ENCODE data around the gene ITIH2. TPM values are rescaled to one million over a fixed set of nuclear protein-coding genes. Genes with fewer than 3 reads are reported as not detected.
"Not testable (repeated sequence)": the region's sequence is repeated elsewhere in the genome, so short reads cannot be mapped to it uniquely, and the experiment has no call there.

Gene ITIH2
- total RNA-seq, 2 donors from 2014 or later, result not detected

- Mint-ChIP-seq H3K27ac (no peak overlapping the region), H3K4me3 (no peak overlapping the region), H3K36me3 (ENCODE audit: low read depth) (peaks cover 2% of the 10 kb centered on the region), H3K27me3 (peaks cover 26% of the 10 kb centered on the region), H3K4me1 (no peaks in the 10 kb centered on the region)
- DNase-seq (no peak), ATAC-seq (no peak)
- H3K9me3 ChIP-seq (ENCODE audit: control insufficient read depth, low read length, poor library complexity, severe bottlenecking), result no peaks in the 10 kb centered on the region
These were observed 2.2 kb downstream of the ITIH2 start for GRCh38 chr10:7705341-7705740.

GRCh38 chr10:7706534-7707073 is 3.5 kb downstream of the ITIH2 start:
- H3K36me3 Mint-ChIP-seq (ENCODE audit: low read depth), result peaks cover 2% of the 10 kb centered on the region
- no peak for DNase-seq
- peaks cover 27% of the 10 kb centered on the region for H3K27me3 Mint-ChIP-seq
- no peak overlapping the region for H3K27ac Mint-ChIP-seq
- no peaks in the 10 kb centered on the region for H3K4me1 Mint-ChIP-seq
- H3K4me3 Mint-ChIP-seq, result no peak overlapping the region
- no peaks in the 10 kb centered on the region for H3K9me3 ChIP-seq (ENCODE audit: control insufficient read depth, low read length, poor library complexity, severe bottlenecking)
- no peak for ATAC-seq

- H3K27me3 Mint-ChIP-seq, result peaks cover 32% of the 10 kb centered on the region
- no peaks in the 10 kb centered on the region for H3K9me3 ChIP-seq (ENCODE audit: control insufficient read depth, low read length, poor library complexity, severe bottlenecking)
- DNase-seq (no peak), ATAC-seq (no peak)
- H3K36me3 Mint-ChIP-seq (ENCODE audit: low read depth), result peaks cover 2% of the 10 kb centered on the region
- H3K4me1 Mint-ChIP-seq, result no peaks in the 10 kb centered on the region
- H3K27ac Mint-ChIP-seq, result no peak overlapping the region
- H3K4me3 Mint-ChIP-seq, result no peak overlapping the region
These were observed 4.0 kb downstream of the ITIH2 start for GRCh38 chr10:7707102-7707501.

- ATAC-seq (no peak), DNase-seq (no peak)
- H3K4me3 Mint-ChIP-seq, result no peak overlapping the region
- H3K4me1 Mint-ChIP-seq, result no peaks in the 10 kb centered on the region
- peaks cover 2% of the 10 kb centered on the region for H3K36me3 Mint-ChIP-seq (ENCODE audit: low read depth)
- no peaks in the 10 kb centered on the region for H3K9me3 ChIP-seq (ENCODE audit: control insufficient read depth, low read length, poor library complexity, severe bottlenecking)
- peaks cover 31% of the 10 kb centered on the region for H3K27me3 Mint-ChIP-seq
- no peak overlapping the region for H3K27ac Mint-ChIP-seq
These were observed 4.9 kb downstream of the ITIH2 start for GRCh38 chr10:7707858-7708622.

GRCh38 chr10:7708832-7709231 is 5.7 kb downstream of the ITIH2 start:
- Mint-ChIP-seq H3K27ac (no peak overlapping the region), H3K4me3 (no peak overlapping the region), H3K4me1 (no peaks in the 10 kb centered on the region), H3K27me3 (peaks cover 30% of the 10 kb centered on the region), H3K36me3 (ENCODE audit: low read depth) (peaks cover 2% of the 10 kb centered on the region)
- no peak for DNase-seq
- no peaks in the 10 kb centered on the region for H3K9me3 ChIP-seq (ENCODE audit: control insufficient read depth, low read length, poor library complexity, severe bottlenecking)
- no peak for ATAC-seq

GRCh38 chr10:7710446-7710845 is 7.3 kb downstream of the ITIH2 start:
- ATAC-seq (no peak), DNase-seq (no peak)
- Mint-ChIP-seq H3K4me3 (no peak overlapping the region), H3K27ac (no peak overlapping the region), H3K36me3 (ENCODE audit: low read depth) (peaks cover 4% of the 10 kb centered on the region), H3K27me3 (peaks cover 36% of the 10 kb centered on the region), H3K4me1 (no peaks in the 10 kb centered on the region)
- no peaks in the 10 kb centered on the region for H3K9me3 ChIP-seq (ENCODE audit: control insufficient read depth, low read length, poor library complexity, severe bottlenecking)

- H3K4me3 Mint-ChIP-seq; H3K36me3 Mint-ChIP-seq (ENCODE audit: low read depth); ATAC-seq; H3K4me1 Mint-ChIP-seq; H3K27ac Mint-ChIP-seq; H3K9me3 ChIP-seq (ENCODE audit: control insufficient read depth, low read length, poor library complexity, severe bottlenecking); DNase-seq: not testable (repeated sequence)
- peaks cover 36% of the 10 kb centered on the region for H3K27me3 Mint-ChIP-seq
These were observed 8.0 kb downstream of the ITIH2 start for GRCh38 chr10:7711075-7711474.

- H3K36me3 Mint-ChIP-seq (ENCODE audit: low read depth), result peaks cover 2% of the 10 kb centered on the region
- H3K4me1 Mint-ChIP-seq, result no peaks in the 10 kb centered on the region
- ATAC-seq, result no peak
- no peak for DNase-seq
- H3K27me3 Mint-ChIP-seq, result peaks cover 53% of the 10 kb centered on the region
- H3K27ac Mint-ChIP-seq, result no peak overlapping the region
- H3K4me3 Mint-ChIP-seq, result no peak overlapping the region
- H3K9me3 ChIP-seq (ENCODE audit: control insufficient read depth, low read length, poor library complexity, severe bottlenecking), result no peaks in the 10 kb centered on the region
These were observed 12.4 kb downstream of the ITIH2 start for GRCh38 chr10:7715515-7715914.

GRCh38 chr10:7717767-7718166 is 14.7 kb downstream of the ITIH2 start:
- no peak overlapping the region for H3K4me3 Mint-ChIP-seq
- ATAC-seq (no peak), DNase-seq (no peak)
- no peaks in the 10 kb centered on the region for H3K4me1 Mint-ChIP-seq
- H3K27me3 Mint-ChIP-seq, result peaks cover 46% of the 10 kb centered on the region
- H3K27ac Mint-ChIP-seq, result no peak overlapping the region
- no peaks in the 10 kb centered on the region for H3K9me3 ChIP-seq (ENCODE audit: control insufficient read depth, low read length, poor library complexity, severe bottlenecking)
- peaks cover 4% of the 10 kb centered on the region for H3K36me3 Mint-ChIP-seq (ENCODE audit: low read depth)

GRCh38 chr10:7718685-7719084 is 15.6 kb downstream of the ITIH2 start:
- DNase-seq, result no peak
- peaks cover 7% of the 10 kb centered on the region for H3K36me3 Mint-ChIP-seq (ENCODE audit: low read depth)
- ATAC-seq, result no peak
- no peak overlapping the region for H3K4me3 Mint-ChIP-seq
- no peak overlapping the region for H3K27ac Mint-ChIP-seq
- H3K27me3 Mint-ChIP-seq, result peaks cover 40% of the 10 kb centered on the region
- H3K9me3 ChIP-seq (ENCODE audit: control insufficient read depth, low read length, poor library complexity, severe bottlenecking), result no peaks in the 10 kb centered on the region
- H3K4me1 Mint-ChIP-seq, result no peaks in the 10 kb centered on the region

GRCh38 chr10:7720478-7720877 is 17.4 kb downstream of the ITIH2 start:
- H3K27me3 Mint-ChIP-seq, result peaks cover 33% of the 10 kb centered on the region
- no peak for DNase-seq
- H3K27ac Mint-ChIP-seq, result no peak overlapping the region
- no peak overlapping the region for H3K4me3 Mint-ChIP-seq
- no peaks in the 10 kb centered on the region for H3K4me1 Mint-ChIP-seq
- no peaks in the 10 kb centered on the region for H3K9me3 ChIP-seq (ENCODE audit: control insufficient read depth, low read length, poor library complexity, severe bottlenecking)
- no peak for ATAC-seq
- peaks cover 5% of the 10 kb centered on the region for H3K36me3 Mint-ChIP-seq (ENCODE audit: low read depth)

GRCh38 chr10:7722927-7723529 is 19.9 kb downstream of the ITIH2 start:
- no peaks in the 10 kb centered on the region for H3K4me1 Mint-ChIP-seq
- no peak for ATAC-seq

GRCh38 chr10:7734821-7735220 is 31.7 kb downstream of the ITIH2 start:
- DNase-seq (no peak), ATAC-seq (no peak)
- Mint-ChIP-seq H3K27me3 (peaks cover 19% of the 10 kb centered on the region), H3K4me1 (no peaks in the 10 kb centered on the region), H3K27ac (no peak overlapping the region), H3K4me3 (no peak overlapping the region), H3K36me3 (ENCODE audit: low read depth) (peaks cover 4% of the 10 kb centered on the region)
- H3K9me3 ChIP-seq (ENCODE audit: control insufficient read depth, low read length, poor library complexity, severe bottlenecking), result no peaks in the 10 kb centered on the region

More at GRCh38 chr10:7722927-7723529, 19.9 kb downstream of the ITIH2 start:
- H3K27ac Mint-ChIP-seq, result no peak overlapping the region
- peaks cover 21% of the 10 kb centered on the region for H3K27me3 Mint-ChIP-seq
- H3K4me3 Mint-ChIP-seq, result no peak overlapping the region
- peaks cover 5% of the 10 kb centered on the region for H3K36me3 Mint-ChIP-seq (ENCODE audit: low read depth)
- no peaks in the 10 kb centered on the region for H3K9me3 ChIP-seq (ENCODE audit: control insufficient read depth, low read length, poor library complexity, severe bottlenecking)
- no peak for DNase-seq

Data from T-helper 17 cell (primary cell).